ENCODE results near the gene RASEF. TPM values are rescaled to one million over a fixed set of nuclear protein-coding genes. Genes with fewer than 3 reads are reported as not detected.

RASEF gene
- total RNA-seq, 4 donors from 2014 or later, result 3.4 to 6.2 (median 4.8) TPM

DNA sequence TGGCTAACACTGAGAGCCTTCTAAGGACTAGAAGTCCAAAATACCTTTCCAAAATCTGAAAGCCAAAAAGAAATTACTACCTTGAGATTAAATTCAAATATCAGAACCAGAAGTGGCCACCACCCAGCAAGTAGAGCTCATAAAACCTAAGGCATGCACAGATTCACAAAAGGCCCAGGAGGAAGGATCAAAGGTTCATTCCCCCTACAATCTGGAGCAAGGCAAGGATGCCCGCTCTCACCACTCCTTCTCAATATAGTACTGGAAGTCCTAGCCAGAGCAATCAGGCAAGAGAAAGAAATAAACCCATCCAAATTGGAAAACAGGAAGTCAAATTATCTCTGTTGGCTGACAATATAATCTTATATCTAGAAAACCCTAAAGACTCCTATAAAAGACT lies 6.0 kb downstream of the RASEF start:
- Histone ChIP-seq H3K27me3 (peaks cover 8% of the 10 kb centered on the region), H3K36me3 (no peaks in the 10 kb centered on the region), H3K4me1 (peaks cover 3% of the 10 kb centered on the region), H3K4me3 (no peak overlapping the region), H3K9me3 (no peaks in the 10 kb centered on the region), H3K27ac (no peak overlapping the region)
- whole genome bisulfite sequencing, result 96% methylated on average over 1 of the region's 1 CpG
- DNase-seq (ENCODE audit: low spot score in 2 of 2), result no peak
- TF ChIP-seq POLR2A (IDR thresholded peaks at IDR 0.05) (no peak), EP300 (IDR thresholded peaks at IDR 0.05) (no peak), POLR2AphosphoS5 (IDR thresholded peaks at IDR 0.05) (no peak)
- TF ChIP-seq, protein P1, sequence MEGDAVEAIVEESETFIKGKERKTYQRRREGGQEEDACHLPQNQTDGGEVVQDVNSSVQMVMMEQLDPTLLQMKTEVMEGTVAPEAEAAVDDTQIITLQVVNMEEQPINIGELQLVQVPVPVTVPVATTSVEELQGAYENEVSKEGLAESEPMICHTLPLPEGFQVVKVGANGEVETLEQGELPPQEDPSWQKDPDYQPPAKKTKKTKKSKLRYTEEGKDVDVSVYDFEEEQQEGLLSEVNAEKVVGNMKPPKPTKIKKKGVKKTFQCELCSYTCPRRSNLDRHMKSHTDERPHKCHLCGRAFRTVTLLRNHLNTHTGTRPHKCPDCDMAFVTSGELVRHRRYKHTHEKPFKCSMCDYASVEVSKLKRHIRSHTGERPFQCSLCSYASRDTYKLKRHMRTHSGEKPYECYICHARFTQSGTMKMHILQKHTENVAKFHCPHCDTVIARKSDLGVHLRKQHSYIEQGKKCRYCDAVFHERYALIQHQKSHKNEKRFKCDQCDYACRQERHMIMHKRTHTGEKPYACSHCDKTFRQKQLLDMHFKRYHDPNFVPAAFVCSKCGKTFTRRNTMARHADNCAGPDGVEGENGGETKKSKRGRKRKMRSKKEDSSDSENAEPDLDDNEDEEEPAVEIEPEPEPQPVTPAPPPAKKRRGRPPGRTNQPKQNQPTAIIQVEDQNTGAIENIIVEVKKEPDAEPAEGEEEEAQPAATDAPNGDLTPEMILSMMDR (IDR thresholded peaks at IDR 0.05), result no peak

GRCh38 chr9:83056174-83056573 lies 6.8 kb downstream of the RASEF start:
- Histone ChIP-seq H3K4me1 (no peaks in the 10 kb centered on the region), H3K27ac (no peak overlapping the region), H3K9me3 (no peaks in the 10 kb centered on the region), H3K27me3 (peaks cover 3% of the 10 kb centered on the region), H3K36me3 (no peaks in the 10 kb centered on the region), H3K4me3 (no peak overlapping the region)
- DNase-seq (ENCODE audit: low spot score in 2 of 2), result no peak
- no peak for TF ChIP-seq EP300 (IDR thresholded peaks at IDR 0.05)
- TF ChIP-seq, protein P1 (IDR thresholded peaks at IDR 0.05), result no peak
- no peak for TF ChIP-seq POLR2A (IDR thresholded peaks at IDR 0.05)
- TF ChIP-seq POLR2AphosphoS5 (IDR thresholded peaks at IDR 0.05), result no peak
- WGBS, result 72% methylated on average over 2 of the region's 2 CpGs

DNA sequence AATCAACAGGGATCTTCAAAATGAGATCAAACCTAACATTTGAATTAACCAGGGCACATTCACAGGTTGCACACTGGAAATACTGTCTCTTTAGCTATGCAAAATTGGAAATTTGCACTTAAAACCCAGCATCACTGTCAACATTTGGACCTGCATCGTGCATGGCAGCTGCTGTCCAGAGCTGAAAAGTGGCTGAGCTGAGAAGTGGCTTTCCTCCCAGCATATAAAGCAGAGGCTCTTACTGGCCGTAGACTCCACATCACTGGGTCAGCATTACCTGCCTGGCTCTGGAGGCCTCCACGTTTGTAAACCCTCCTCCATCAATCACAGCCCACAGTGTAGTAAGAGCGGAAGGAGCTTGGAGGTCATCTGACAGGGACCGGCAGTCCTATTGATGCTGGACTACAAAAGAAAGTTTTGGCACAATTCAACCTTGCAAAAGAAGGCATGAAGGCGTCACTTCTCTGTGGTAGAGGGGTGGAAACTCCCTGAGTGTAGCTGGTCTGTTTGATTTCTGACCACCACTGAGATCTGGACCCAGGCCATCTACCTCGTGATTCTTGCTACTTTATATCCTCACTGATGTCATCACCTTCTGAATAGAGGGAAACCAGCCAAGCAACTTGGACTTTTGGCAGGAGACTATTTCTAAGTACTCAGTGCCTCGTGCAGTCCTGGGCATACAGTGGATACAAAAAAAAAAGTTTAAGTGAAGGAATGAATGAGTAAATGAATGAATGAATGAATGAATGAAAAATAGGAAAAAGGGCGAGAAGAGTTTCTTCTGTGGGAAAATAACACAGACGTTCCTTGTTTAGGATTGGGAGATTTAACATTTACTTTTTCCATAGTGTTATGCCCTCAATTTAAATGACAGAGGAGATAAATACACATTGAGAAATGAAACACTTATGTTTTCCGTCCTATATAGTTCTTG lies 14.8 kb downstream of the RASEF start:
- no peaks in the 10 kb centered on the region for H3K36me3 ChIP-seq
- H3K27ac ChIP-seq, result no peak overlapping the region
- H3K27me3 ChIP-seq, result no peaks in the 10 kb centered on the region
- no peaks in the 10 kb centered on the region for H3K9me3 ChIP-seq
- H3K4me3 ChIP-seq, result no peak overlapping the region
- TF ChIP-seq, protein P1 (IDR thresholded peaks at IDR 0.05), result no peak
- TF ChIP-seq POLR2A (IDR thresholded peaks at IDR 0.05), result no peak
- TF ChIP-seq POLR2AphosphoS5 (IDR thresholded peaks at IDR 0.05), result no peak
- WGBS, result 51% methylated on average over 11 of the region's 11 CpGs
- H3K4me1 ChIP-seq, result no peaks in the 10 kb centered on the region
- DNase-seq (ENCODE audit: low spot score in 2 of 2), result no peak

GRCh38 chr9:83043597-83043996 lies 19.3 kb downstream of the RASEF start:
- DNase-seq (ENCODE audit: low spot score in 2 of 2), result no peak
- Histone ChIP-seq H3K4me1 (no peaks in the 10 kb centered on the region), H3K27ac (no peak overlapping the region), H3K9me3 (no peaks in the 10 kb centered on the region), H3K36me3 (no peaks in the 10 kb centered on the region), H3K4me3 (no peak overlapping the region), H3K27me3 (no peaks in the 10 kb centered on the region)
- TF ChIP-seq POLR2AphosphoS5 (IDR thresholded peaks at IDR 0.05) (no peak), POLR2A (IDR thresholded peaks at IDR 0.05) (no peak), EP300 (IDR thresholded peaks at IDR 0.05) (no peak)
- TF ChIP-seq, protein P1 (IDR thresholded peaks at IDR 0.05), result no peak
- 49% methylated on average over 7 of the region's 7 CpGs for WGBS

DNA sequence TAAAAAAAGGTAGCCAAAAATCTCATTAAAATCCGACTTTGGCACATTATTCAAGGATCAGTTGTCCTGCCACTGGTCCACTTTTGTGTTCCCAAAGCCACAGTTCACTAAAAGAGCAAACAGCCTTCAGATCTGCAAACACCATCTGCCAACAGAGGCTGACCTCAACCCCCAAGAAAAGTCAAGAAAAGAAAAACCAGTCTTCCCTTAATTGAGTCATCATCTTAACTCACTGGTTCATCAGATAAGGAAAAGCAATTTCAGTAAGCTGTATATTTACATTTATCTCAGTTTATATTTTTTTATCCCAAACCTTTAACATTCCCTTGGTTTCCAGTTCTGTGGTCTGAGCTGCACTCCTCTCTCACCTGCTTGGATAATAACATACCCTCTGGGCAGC lies 21.2 kb downstream of the RASEF start:
- TF ChIP-seq POLR2A (IDR thresholded peaks at IDR 0.05), result no peak
- TF ChIP-seq, protein P1 (IDR thresholded peaks at IDR 0.05), result no peak
- no peak for TF ChIP-seq POLR2AphosphoS5 (IDR thresholded peaks at IDR 0.05)
- TF ChIP-seq EP300 (IDR thresholded peaks at IDR 0.05), result no peak
- no peak overlapping the region for H3K4me3 ChIP-seq
- no peaks in the 10 kb centered on the region for H3K36me3 ChIP-seq
- 70% methylated on average over 1 of the region's 1 CpG for WGBS
- no peaks in the 10 kb centered on the region for H3K27me3 ChIP-seq
- no peaks in the 10 kb centered on the region for H3K9me3 ChIP-seq
- no peak for DNase-seq (ENCODE audit: low spot score in 2 of 2)
- H3K4me1 ChIP-seq, result no peaks in the 10 kb centered on the region
- H3K27ac ChIP-seq, result no peak overlapping the region

Measured in suprapubic skin (tissue), 4 donors.